Prostate gland (tissue), 2 donors: ENCODE measurements around the gene FGGY. TPM values are rescaled to one million over a fixed set of nuclear protein-coding genes. Genes with fewer than 3 reads are reported as not detected.
A peak's percentile ranks its signal among the peaks of the same experiment; 100 is the strongest.

Experiments used
- DNase-seq: peaks from one replicate; pipeline ENCODE4 v3.0.0-alpha.2; 2019; ENCODE audit warnings: low spot score
- H3K27ac ChIP-seq, 2 donors: fragments of 200-600 bp; sonication (generic); 2 replicates each; pipeline ENCODE4 v1.5.1; 2017 to 2019
- H3K27me3 ChIP-seq: fragments of 200-600 bp; sonication (generic); replicated peaks from 2 replicates; pipeline ENCODE4 v1.5.1; 2019; ENCODE audit not compliant: insufficient read depth
- H3K36me3 ChIP-seq, 2 donors: fragments of 200-600 bp; sonication (generic); 1 replicate in 1 of 2; 2 replicates in 1 of 2; pipeline versions ENCODE4 v1.5.1 to v1.8.1; 2017 to 2019
- H3K4me1 ChIP-seq: fragments of 200-600 bp; sonication (generic); replicated peaks from 2 replicates; pipeline ENCODE4 v1.5.1; 2019
- H3K4me3 ChIP-seq, 2 donors: fragments of 200-600 bp; sonication (generic); 2 replicates each; pipeline ENCODE4 v1.5.1; 2017 to 2019
- H3K9me3 ChIP-seq: fragments of 200-600 bp; sonication (generic); 2 replicates; pipeline ENCODE4 v1.5.1; 2017
- CTCF ChIP-seq, 4 experiments: fragments of 200-600 bp in 2 of 4; fragments of 450-650 bp in 2 of 4; sonication (generic) in 2 of 4; IDR thresholded peaks; 1 replicate in 3 of 4; 2 replicates in 1 of 4; pipeline ENCODE4 v1.5.1; 2016 to 2019; ENCODE audit warnings: antibody characterized with exemption in 4 of 4, mild to moderate bottlenecking in 2 of 4, moderate library complexity in 2 of 4
- POLR2A ChIP-seq: fragments of 450-650 bp; IDR thresholded peaks from one replicate; pipeline ENCODE4 v1.6.1; 2016; ENCODE audit warnings: antibody characterized with exemption, mild to moderate bottlenecking
- POLR2AphosphoS5 ChIP-seq: sonication (generic); formaldehyde crosslinking; IDR thresholded peaks from one replicate; pipeline ENCODE4 v1.6.1; 2017; ENCODE audit warnings: antibody characterized with exemption
- WGBS: methylation state at CpG from one replicate; pipeline ENCODE4 v1.1.5; 2018; 5-methylcytosine and 5-hydroxymethylcytosine counted together
- intact Hi-C: fragments of 100-400 bp; cut with DNase I; formaldehyde crosslinking; loops from one replicate; pipeline ENCODE4 v1.14.2; 2022
- total RNA-seq, 2 donors: library from RNA; depleted of rRNA; stranded (reverse); fragments of >200 nt; gene quantifications; one replicate each; pipeline ENCODE4 v1.1.0, GENCODE V29; 2016

The FGGY gene
- total RNA-seq, 2 donors from 2014 or later: 28.6 to 32.2 TPM

GRCh38 chr1:59396387-59396786 is 99.5 kb downstream of the FGGY start:
- H3K27ac ChIP-seq: no peak overlapping the region
- no peaks in the 10 kb centered on the region for H3K27me3 ChIP-seq
- no peak for TF ChIP-seq POLR2A
- TF ChIP-seq POLR2AphosphoS5: no peak
- TF ChIP-seq CTCF (IDR thresholded peaks at IDR 0.05): no peak
- WGBS: 100% methylated on average over 1 of the region's 1 CpG
- no peaks in the 10 kb centered on the region for H3K9me3 ChIP-seq
- H3K4me1 ChIP-seq: no peaks in the 10 kb centered on the region
- DNase-seq: no peak
- no peak overlapping the region for H3K4me3 ChIP-seq
- intact Hi-C loops: no loop called here
- H3K36me3 ChIP-seq: no peaks in the 10 kb centered on the region

GRCh38 chr1:59397139-59397858 is 100.4 kb downstream of the FGGY start:
- intact Hi-C loops: no loop called here
- Histone ChIP-seq H3K36me3 (no peaks in the 10 kb centered on the region), H3K4me3 (no peak overlapping the region), H3K4me1 (no peaks in the 10 kb centered on the region), H3K9me3 (no peaks in the 10 kb centered on the region), H3K27ac (peak overlapping the region in 1 of 2 donors; percentile 2), H3K27me3 (no peaks in the 10 kb centered on the region)
- 47% methylated on average over 7 of the region's 7 CpGs for WGBS
- DNase-seq: no peak
- TF ChIP-seq POLR2A (no peak), CTCF (IDR thresholded peaks at IDR 0.05) (no peak), POLR2AphosphoS5 (no peak)

GRCh38 chr1:59399642-59400041 is 102.7 kb downstream of the FGGY start:
- Histone ChIP-seq H3K4me3 (no peak overlapping the region), H3K27me3 (no peaks in the 10 kb centered on the region)
- intact Hi-C loops: no loop called here

GRCh38 chr1:59401581-59401980 is 104.7 kb downstream of the FGGY start:
- Histone ChIP-seq H3K4me1 (no peaks in the 10 kb centered on the region), H3K27ac (no peak overlapping the region), H3K9me3 (no peaks in the 10 kb centered on the region), H3K36me3 (no peaks in the 10 kb centered on the region), H3K4me3 (no peak overlapping the region), H3K27me3 (no peaks in the 10 kb centered on the region)
- WGBS: 88% methylated on average over 3 of the region's 3 CpGs
- intact Hi-C loops: no loop called here
- TF ChIP-seq CTCF (IDR thresholded peaks at IDR 0.05) (no peak), POLR2AphosphoS5 (no peak), POLR2A (no peak)
- no peak for DNase-seq

More at GRCh38 chr1:59399642-59400041, 102.7 kb downstream of the FGGY start:
- no peaks in the 10 kb centered on the region for H3K4me1 ChIP-seq
- no peaks in the 10 kb centered on the region for H3K9me3 ChIP-seq
- H3K27ac ChIP-seq: no peak overlapping the region
- no peak for TF ChIP-seq POLR2AphosphoS5
- TF ChIP-seq CTCF (IDR thresholded peaks at IDR 0.05): no peak
- no peak for TF ChIP-seq POLR2A
- H3K36me3 ChIP-seq: no peaks in the 10 kb centered on the region
- no peak for DNase-seq
- 82% methylated on average over 1 of the region's 1 CpG for WGBS

- intact Hi-C loops: no loop called here
These were observed 107.9 kb downstream of the FGGY start for GRCh38 chr1:59404796-59405195.

More at GRCh38 chr1:59404796-59405195, 107.9 kb downstream of the FGGY start:
- 82% methylated on average over 8 of the region's 8 CpGs for WGBS
- Histone ChIP-seq H3K4me3 (no peak overlapping the region), H3K36me3 (no peaks in the 10 kb centered on the region), H3K9me3 (no peaks in the 10 kb centered on the region), H3K4me1 (no peaks in the 10 kb centered on the region), H3K27ac (no peak overlapping the region), H3K27me3 (no peaks in the 10 kb centered on the region)
- TF ChIP-seq POLR2A (no peak), POLR2AphosphoS5 (no peak), CTCF (IDR thresholded peaks at IDR 0.05) (no peak)
- DNase-seq: no peak
